Esophagus mucosa (tissue), 1 donor: Measurements from ENCODE around the gene ZNF48. TPM values are rescaled to one million over a fixed set of nuclear protein-coding genes. Genes with fewer than 3 reads are reported as not detected.
A peak's percentile ranks its signal among the peaks of the same experiment; 100 is the strongest.

Experiments
- ATAC-seq: fragments of 200-7000 bp; cut with Tn5 transposase; one replicate; pipeline ENCODE4 v1.9.1; 2020
- total RNA-seq: library from RNA; stranded (reverse); gene quantifications from one replicate; pipeline ENCODE4 v1.2.4, GENCODE V29; 2023
- donor health status: DM: yes; HTN: yes; CAD: no.

Gene ZNF48
- total RNA-seq, 1 donor from 2014 or later = 2.6 TPM

DNA sequence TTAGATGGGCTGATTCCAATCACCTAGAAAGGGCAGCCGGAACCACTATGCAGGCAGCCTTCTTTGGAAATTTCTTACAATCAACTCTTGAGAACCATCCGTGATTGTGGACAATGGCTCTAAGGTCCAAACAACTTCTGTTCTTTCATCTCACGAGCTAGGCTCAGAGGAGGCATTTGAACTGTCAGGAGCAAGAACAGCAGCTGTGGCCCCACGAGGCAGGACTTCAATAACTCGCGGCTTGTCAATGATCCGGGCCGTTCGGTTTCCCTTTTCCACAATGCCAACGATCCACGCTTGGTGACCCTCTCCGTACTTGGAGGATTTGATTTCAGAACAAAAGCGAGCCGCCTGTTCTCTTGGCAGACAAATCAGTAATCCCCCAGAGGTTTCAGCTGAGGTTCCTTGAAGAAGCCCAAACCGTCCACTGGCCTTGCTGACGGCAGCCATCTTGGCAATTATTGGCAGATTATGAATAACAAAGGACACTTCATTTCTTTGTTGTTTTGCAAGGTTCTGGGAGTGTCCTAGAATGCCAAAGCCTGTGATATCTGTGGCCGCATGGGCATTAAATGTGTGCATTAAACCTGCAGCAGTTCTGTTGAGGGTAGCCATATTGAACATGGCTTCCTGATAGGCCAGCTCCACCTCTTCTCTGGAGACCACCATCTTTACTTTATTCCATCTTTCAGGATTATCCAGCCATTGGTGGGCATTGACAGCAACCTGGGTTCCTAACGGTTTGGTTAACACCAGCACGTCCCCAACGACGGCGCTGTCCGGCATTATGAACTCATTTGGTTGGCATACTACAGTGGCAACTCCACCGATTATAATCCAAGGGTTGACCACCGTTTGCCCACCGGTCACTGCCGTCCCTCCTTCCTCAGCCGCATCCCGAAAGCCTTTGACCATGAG, 49.3 kb downstream of the ZNF48 start:
- ATAC-seq = no peak

DNA sequence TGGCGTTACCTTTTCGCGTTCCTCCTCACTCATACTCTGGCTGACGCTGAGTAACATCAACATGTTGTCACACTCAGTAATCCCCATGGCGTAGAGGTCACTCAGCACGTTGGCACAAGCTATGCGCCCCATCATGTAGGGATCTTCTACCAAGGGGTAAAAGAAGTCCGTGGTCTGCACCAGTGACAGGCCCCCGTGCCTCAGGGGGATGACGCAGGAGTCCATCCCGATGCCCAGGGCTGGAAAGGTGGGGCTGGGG, 49.9 kb downstream of the ZNF48 start:
- peak; percentile 57 for ATAC-seq

DNA sequence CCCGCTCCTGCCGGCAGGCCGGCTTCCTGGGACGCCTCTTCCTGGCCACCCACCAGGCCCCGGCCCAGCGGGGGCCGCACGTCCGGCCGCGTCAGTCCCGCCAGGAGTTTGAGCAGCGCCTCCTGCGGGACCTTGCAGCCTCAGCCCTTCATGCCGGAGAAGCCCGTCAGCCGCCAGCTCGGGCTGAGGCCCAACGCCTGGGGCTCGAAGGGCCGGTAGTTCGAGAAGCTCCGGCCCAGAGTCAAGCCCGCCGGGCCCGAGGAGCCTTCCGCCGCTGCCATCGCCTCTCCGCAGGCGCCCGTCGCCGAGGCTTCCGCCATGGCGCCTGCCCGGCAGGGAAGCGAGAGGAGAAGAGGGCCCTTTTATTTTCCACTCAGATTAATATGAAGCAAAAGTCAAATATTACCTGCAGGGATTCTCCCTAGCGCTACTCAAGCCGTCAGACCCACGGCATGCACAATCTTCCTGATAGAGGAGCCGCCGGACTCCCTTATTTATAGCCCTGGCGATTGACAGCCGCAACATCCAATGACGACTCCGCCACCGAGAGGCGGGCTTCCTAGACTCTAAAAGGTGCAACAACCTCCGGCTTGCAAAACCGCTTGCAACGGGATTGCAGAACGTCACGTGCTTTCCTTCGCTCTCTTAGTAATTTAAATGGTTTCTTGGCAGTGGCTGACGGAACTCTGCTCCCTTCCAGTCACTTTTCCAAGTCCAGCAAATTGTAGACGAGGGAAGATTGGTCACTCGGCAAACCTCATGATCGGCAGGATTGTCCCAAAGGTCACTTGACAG, 50.4 kb downstream of the ZNF48 start, which contains the start of gene SEPHS2:
SEPHS2 (minus strand) TSS at position 467 of the 795 bp plus-strand sequence; CDS start at position 320, 147 bp downstream.
- ATAC-seq = peak; percentile 95

- ATAC-seq = no peak
Measured at GRCh38 chr16:30446203-30446595, 51.0 kb downstream of the ZNF48 start.

DNA sequence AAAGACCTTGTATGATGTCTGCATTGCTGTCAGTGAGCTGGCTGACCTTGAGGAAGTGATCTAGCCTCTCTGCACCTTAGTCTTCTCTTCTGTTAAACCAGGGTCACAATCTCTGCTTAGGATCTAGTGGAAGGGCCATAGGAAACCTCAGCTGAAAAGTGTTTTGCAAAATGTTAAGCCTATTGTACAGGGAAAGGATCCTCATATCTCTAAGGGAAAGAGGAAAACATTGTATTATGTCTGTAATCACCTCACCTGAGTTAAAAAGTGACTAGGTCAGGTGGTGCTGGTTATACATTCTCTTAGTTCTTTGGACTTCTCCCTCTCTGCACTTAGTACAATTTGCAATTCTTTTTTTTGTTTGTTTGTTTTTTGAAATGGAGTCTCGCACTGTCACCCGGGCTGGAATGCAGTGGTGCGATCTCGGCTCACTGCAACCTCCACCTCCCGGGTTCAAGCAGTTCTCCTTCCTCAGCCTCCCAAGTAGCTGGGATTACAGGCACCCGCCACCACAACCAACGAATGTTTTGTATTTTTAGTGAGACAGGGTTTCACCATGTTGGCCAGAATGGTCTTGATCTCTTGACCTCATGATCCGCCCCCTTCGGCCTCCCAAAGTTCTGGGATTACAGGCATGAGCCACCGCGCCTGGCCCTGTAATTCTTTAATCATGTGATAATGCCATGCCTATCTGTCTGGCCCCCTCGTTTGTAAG, 52.4 kb downstream of the ZNF48 start:
- no peak for ATAC-seq

DNA sequence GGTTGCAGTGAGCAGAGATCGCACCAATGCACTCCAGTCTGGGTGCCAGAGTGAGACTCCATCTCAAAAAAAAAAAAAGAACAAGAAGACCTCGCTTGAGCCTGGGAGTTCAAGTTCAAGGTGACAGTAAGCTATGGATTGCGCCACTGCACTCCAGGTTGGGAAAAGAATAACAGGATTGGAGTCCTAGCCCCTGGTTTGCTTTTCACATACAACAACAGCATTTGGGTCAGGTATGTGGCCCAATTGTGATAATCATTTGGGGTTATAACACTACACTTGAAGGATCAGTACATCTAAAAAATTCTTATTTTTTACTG, 53.9 kb downstream of the ZNF48 start:
- ATAC-seq = no peak

Other genes starting within 250 kb of the ZNF48 start
- 9.0 TPM for gene CORO1A, start 211.8 kb upstream of the ZNF48 start, total RNA-seq
- 131 TPM for gene BOLA2B, start 201.8 kb upstream of the ZNF48 start, total RNA-seq
- gene SLX1A, start 201.5 kb upstream of the ZNF48 start, total RNA-seq = 27.9 TPM
- gene SULT1A3, start 196.2 kb upstream of the ZNF48 start, total RNA-seq = 7.1 TPM
- 11.2 TPM for gene NPIPB13, start 146.9 kb upstream of the ZNF48 start, total RNA-seq
- gene CD2BP2, start 40.1 kb upstream of the ZNF48 start, total RNA-seq = 44.3 TPM
- gene TBC1D10B, start 24.9 kb upstream of the ZNF48 start, total RNA-seq = 25.3 TPM
- 2.2 TPM for gene MYL11, start 20.6 kb upstream of the ZNF48 start, total RNA-seq
- gene SEPTIN1, start 12.9 kb upstream of the ZNF48 start, total RNA-seq = 2.4 TPM
- 3.2 TPM for gene ZNF771, start 12.2 kb downstream of the ZNF48 start, total RNA-seq
- gene DCTPP1, start 34.6 kb downstream of the ZNF48 start, total RNA-seq = 49.0 TPM
- 21.6 TPM for gene SEPHS2, start 50.5 kb downstream of the ZNF48 start, total RNA-seq
- gene ITGAL, start 77.3 kb downstream of the ZNF48 start, total RNA-seq = 2.0 TPM
- gene ZNF768, start 131.1 kb downstream of the ZNF48 start, total RNA-seq = 11.7 TPM
- gene ZNF747, start 139.4 kb downstream of the ZNF48 start, total RNA-seq = 4.7 TPM
- gene ZNF764, start 163.0 kb downstream of the ZNF48 start, total RNA-seq = 3.0 TPM
- 9.7 TPM for gene ZNF688, start 176.3 kb downstream of the ZNF48 start, total RNA-seq
- gene ZNF785, start 190.3 kb downstream of the ZNF48 start, total RNA-seq = 8.4 TPM
- 2.8 TPM for gene ZNF689, start 215.0 kb downstream of the ZNF48 start, total RNA-seq